HG03571 (cell line): Measurements from ENCODE around the gene PDCD10.

Experiments
- ATAC-seq: cut with Tn5 transposase; IDR thresholded peaks from one replicate; pipeline ENCODE4 v1.9.1; 2021; ENCODE audit not compliant: unreplicated experiment

PDCD10 gene

DNA sequence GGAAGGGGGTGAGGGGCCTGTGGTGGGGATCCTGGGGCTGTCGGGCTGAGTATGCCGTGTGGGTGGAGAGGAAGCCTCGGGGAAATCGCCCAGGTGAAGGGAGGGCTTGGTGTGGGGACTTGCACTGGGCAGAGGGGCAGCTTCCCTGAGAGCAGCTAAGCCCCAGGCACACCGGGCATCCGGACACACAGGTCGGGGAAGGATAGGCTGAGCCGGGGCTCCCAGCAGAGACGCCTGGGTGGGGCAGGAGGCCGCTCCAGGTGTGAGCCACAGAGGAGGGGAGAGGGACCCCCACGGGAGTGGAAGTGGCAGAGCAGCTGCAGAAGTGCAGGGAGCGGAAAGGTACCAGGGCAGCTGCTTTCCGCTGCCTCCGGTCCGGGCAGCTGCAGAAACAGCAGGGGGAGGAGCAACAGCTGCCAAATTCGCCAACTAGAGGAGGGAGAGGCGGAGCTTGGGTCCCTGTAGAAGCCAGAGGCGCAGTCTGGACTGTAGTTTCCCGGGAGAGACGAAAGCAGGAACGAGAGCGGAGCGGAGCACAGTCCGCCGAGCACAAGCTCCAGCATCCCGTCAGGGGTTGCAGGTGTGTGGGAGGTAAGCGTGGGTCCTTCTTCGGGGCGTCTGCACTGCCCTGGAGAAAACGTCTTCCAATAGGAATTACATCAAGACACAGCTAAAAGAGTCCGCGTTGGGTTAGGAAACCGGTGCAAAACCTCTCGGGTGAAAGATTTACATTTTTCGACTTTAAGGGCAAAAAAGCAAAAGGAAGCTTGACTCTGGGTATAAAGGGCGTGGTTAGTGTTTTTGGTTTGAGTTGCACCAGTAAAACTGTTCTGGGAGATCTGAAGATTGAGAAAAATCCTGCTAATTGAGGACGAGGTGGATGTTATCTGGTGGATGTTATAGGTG lies 794 bp upstream of the PDCD10 start, which contains the start of gene SERPINI1:
Gene SERPINI1 (plus strand): TSS at position 489 of the 906 bp plus-strand sequence. CDS start 53,408 bp downstream, outside the sequence.
- ATAC-seq: peak; percentile 56

DNA sequence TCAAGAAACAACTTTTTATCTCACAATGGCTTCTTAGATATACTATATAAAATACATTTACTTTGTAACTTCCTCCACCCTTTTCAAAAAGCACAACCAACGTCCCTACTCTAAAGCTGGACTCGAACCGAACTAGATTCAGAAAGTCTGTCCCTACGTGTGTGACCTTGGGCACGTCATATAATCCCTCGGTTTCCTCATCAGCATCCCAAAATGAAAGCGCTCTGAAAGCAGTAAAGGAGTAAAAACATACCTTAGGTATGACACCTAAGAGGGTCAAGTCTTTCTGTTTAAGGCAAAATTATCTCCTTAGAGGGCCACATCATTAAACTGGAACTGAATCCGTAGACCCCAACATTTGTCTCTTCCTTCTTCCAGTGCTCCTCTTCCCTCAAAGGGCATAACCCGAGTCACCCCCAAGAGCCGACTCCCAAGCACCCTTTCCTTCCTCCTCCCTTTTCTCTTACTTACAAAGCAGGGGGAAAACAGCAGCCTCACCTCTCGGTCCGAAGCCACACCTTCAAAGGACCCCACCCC lies 663 bp downstream of the PDCD10 start:
- no peak for ATAC-seq

DNA sequence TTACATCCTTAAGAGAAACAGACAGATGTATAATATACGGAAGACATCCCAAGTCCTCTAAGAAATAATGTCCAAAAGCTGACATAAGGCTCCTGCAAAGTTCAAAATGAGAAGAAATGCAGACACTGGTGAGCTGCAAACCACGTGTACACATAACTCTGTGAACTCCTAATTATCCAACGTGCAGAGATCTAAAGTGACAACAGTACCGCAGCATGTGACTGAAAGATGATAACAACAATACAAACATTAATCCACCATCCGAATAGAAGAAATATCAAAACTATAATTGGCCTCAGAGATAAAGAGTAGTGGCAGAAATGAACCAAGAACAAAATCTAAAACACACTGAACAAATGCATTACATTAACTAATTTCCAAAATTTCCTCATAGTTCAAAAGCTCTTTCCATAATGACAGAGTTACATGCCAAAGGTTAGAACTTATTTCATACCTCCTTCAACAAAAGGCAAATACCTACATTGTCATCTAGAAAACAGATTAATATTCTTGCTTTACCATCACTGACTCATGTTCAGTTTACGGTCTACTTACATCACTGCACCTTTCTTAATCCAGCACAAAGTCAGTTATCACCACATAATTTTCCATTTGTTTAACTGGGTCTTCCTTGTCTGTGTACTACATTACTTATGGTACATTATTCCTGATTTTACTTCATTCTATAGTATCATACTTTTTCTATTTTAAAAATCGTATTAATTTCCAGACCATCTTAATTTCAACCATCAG lies 2.2 kb downstream of the PDCD10 start:
- ATAC-seq: no peak

DNA sequence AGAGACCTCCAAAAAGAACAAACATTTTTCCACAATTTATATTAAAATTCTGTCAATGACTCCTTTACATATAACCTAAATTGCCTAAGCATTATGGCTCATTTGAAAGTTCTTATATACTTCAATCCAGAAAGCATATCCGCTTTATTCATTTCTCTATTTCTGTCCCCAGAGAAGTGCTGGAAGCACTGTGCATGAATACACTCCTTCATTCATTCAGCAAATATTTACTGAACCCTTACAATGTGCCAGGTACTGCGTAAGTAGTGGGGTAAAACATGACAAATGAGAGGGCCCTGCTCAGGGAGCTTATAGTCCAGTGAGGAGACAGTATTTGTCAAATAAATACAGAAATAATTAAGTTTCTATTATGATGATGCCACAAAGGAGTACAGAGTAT lies 3.3 kb downstream of the PDCD10 start:
- no peak for ATAC-seq

DNA sequence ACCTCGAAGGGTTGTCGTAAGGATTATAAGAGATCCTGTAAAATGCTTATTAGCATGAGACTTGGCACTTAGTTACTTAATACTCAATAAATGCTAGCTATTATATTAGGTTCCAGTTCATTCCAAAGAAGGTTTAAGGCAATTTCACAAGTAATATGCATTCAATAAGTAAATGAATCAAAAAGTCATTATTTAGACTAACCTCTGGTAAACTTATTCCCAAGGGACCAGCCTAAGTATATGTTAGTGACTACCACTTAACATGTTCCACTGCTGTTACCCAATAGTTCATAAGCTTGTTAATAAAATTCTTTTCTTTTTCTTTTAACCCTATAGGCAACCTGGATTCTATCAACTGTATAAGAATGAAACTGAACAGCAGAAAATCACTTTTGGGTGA lies 5.1 kb downstream of the PDCD10 start:
- ATAC-seq: no peak

DNA sequence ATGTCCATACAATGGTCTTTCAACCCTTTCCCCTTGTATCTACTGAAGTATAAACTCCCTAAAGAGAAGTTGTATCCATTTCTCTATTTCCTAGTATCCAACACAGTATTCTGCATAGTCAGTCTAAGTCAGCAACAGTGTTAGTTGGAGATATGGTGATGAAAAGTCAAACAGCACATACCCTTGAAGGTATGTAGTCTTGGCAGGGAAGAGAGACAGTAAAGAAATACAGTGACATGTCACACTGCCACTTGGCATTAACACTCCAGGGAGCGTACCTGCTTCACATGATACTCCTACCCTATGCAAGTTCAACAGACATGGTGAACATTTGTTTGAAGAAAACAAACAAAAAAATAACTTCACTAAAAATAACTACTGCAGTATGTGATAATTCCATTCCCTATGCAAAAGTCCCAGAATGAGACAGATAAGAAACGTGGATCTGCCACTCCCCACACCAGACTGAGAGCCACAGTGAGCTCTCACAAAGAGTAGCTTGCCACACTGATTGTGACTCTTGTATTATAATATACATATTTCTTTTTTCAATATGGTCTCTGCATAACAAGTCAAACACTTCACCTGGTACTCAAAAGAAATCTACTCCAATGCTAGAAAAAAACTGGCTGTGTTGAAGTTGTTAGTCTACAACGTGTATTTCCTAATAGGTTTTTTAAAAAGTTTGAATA lies 5.9 kb downstream of the PDCD10 start:
- no peak for ATAC-seq

DNA sequence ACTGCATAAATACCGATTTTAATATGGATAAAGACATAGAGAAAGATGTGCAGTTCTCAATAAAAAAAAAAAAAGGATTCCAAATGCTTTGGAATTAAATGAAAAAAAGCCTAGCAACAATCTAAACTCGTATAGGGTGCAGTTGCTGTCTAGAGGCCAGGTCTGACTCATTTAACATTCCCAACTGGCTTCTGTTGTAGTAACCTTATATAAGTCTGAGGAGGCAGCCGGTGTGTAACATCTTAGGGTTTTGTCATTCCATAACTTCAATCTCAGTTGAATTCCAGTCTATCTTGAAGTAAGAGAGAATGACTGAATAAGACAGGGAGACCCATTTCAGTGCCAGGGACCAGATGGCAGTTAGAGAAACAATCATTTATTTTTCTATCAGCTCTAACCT lies 6.5 kb downstream of the PDCD10 start:
- ATAC-seq: no peak

DNA sequence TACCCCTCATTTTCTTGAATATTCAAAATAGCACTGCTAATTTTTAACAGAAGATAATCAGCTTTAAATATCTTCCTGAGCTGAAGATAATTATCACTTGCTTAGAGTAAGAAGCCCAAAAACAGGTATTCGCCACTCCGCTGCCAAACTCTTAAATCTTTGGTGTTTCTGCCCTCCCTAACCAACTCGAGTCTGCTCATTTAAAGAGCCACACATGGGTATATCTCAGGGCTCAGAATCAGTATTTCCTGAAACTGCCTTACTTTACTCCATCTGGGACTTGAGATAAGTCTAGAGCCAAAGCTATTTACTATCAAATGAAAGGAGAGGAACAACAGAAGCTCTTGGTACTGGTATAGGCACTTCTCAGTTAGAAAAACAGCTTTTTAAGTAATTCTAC lies 10.8 kb downstream of the PDCD10 start:
- ATAC-seq: no peak

DNA sequence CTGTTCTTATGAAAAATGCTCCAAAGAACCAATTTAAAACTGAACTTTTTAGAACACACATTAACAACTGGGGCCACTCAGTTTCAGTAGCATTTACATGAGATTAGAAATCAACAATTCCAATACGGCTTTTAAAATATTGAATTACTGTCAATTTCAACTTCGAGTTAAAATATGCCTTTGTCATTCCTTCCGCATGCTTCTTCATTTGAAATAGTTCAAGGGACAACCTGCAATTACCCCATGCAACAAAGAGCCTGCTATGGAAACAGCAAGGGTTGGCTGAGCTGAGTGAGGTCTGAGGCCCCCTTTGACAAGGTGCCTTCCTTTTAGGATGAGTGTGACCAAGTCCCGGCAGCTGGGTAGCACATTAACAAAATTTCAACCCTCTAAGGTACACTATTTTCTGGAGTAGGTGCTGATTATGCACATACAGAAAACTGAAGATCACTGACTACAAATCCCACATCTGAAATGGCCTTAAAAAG lies 11.6 kb downstream of the PDCD10 start:
- no peak for ATAC-seq

DNA sequence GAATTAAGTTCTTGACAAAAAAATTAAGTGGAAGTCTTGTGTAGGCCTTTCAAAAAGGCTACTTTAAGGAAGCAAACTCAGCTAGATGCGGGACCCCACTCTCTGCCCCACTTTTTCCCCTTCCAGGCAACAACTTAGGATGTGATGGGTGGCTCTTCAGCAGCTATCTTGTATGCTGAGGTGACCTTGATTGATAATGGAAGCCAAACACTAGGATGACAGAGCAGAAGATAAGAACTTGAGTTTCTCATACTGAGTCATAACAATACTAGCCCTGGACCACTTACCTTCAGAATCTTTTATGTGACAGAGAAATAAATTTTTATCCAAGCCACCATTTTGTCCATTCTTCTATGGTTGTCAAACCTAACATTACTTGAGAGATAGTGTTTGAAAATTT lies 16.1 kb downstream of the PDCD10 start:
- no peak for ATAC-seq

DNA sequence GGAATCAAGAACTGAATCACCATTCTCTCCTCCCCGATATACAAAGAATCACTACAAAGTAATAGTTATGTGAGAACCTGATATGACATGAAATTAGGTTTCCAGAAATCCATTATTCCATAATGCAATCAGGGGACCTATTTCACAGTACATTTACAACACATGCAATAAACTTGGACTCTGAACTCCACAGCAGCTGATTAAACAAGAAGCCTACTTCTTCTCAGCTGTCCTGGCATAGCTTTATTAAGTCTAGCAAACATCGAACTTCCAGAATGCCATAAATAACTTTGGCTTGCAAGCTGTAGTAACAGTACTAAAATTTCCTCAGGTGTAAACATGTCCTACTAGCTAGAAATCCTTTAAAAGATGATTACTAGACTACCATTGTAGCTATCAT lies 17.8 kb downstream of the PDCD10 start:
- ATAC-seq: no peak

DNA sequence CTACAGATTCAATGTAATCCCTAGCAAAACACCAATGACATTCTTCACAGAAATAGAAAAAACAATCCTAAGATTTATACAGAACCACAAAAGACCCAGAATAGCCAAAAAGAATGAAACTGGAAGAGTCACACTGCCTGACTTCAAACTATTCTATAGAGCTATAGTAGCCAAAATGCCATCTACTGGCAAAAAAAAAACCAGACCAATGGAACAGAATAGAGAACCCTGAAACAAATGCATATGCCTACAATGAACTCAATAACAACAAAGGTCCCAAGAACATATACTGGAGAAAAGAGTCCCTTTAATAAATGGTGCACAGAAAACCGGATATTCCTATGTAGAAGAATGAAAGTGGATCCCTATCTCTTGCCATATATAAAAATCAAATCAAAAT lies 19.8 kb downstream of the PDCD10 start:
- ATAC-seq: no peak

DNA sequence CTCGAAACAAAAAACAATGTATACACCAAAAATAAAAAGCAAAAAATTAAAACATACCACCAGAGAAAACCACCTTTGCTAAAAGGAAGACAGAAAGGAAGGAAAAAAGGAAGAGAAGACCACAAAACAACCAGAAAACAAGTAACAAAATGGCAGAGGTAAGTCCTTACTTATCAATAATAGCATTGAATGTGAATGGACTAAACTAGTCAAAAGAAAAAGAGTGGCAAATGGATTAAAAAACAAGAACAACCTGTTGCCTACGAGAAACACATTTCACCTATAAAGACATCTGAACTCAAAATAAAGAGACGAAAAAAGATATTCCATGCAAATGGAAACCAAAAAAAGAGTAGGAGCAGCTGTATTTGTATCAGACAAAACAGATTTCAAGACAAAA lies 22.2 kb downstream of the PDCD10 start:
- ATAC-seq: no peak

DNA sequence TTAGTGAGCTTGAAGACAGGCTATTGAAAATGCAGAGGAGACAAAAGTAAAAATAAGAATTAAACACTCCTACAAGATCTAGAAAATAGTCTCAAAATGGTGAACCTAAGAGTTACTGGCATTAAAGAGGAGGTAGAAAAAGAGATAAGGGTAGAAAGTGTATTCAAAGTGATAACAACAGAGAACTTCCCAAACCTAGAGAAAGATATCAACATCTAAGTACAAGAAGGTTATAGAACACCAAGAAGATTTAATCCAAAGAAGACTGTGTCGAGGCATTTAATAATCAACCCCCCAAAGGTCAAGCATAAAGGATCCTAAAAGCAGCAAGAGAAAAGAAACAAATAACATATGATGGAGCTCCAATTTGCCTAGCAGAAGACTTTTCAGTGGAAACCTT lies 23.3 kb downstream of the PDCD10 start:
- ATAC-seq: no peak

DNA sequence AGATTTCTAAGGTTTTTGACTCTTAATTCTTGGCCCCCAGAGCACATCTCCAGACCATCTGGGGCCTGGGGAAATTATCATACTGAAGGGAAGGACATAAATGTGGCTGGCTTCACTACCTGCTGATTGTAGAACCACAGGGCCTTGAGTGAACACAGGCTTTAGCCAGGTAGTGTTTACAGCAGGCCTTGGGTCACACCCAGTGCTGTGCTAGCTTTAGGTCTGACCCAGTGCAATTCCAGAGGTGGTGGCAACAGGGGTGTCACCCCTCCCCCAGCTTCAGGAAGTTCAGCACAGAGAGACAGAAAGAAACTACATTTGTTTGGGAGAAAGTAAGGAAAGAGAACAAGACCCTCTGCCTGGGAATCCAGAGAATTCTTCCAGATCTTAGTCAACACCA lies 24.1 kb downstream of the PDCD10 start:
- no peak for ATAC-seq

DNA sequence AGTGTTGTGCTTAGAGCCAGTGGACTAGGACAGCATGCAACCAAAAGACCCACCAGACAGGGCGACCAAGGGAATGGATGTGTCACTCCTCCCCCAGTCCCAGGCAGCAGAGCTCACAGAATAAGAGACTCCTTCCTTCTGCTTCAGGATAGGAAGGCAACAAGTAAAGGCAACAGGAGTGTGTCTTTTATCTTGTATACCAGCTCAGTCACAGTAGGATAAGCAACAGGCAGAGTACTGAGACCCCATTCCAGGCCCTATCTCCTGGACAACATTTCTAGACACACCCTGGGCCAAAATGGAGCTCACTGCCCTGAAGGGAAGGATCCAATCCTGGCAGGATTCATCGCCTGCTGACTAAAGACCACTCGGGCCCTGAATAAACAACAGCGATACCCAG lies 25.0 kb downstream of the PDCD10 start:
- ATAC-seq: no peak

DNA sequence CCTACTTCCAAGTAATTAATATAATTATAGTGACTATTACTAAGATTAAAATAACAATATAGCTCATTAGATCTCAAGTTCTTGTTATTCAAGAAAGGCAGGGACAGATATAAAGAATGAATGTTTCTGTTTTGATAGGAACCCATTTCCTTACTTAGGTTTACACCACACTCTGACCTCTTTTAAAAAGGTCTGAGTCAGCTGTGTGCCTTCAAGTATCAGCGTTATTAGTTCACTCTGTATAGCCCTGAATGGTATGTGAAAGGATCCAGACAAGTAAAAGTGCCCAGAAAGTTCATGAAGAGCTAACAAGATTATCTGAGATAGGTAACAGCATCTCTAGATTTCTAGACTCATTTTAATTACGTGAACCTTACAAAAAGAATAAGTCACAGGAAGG lies 28.9 kb downstream of the PDCD10 start:
- no peak for ATAC-seq

DNA sequence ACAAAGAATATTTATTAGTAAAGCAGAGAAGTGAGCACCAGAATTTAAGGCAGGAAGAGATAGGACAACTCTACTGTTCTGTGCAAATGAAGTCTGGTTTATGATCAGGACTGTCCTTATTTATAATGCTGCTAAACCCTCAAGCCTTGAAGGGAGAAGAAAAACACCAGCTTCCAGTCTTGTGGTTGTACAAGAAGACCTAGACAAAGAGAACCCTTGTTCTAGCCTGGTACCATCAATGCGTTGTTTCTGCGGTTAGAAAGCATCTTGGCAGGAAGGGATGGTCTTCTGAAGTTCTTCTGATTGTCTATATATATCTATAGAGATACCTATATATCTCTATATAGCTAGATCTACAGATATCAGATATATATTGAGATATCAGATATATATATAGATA lies 33.8 kb downstream of the PDCD10 start:
- no peak for ATAC-seq

DNA sequence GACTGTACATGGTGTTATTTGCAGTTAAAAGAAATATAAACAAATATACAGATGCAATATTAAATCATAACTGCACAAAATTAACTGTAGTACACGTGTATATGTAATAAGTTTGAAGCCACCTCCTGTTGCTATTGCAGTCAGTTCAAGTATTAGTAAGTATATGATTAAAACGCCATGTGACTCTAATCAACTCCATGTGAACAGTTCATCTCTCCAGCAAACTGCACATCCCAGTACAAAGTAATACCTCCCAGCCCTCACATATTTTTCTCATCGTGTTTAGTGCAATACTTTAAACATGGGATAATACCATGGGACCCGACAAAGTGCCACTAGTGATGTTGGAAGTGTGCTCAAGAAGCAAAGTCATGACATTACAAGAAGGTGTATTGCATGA lies 34.6 kb downstream of the PDCD10 start:
- no peak for ATAC-seq

DNA sequence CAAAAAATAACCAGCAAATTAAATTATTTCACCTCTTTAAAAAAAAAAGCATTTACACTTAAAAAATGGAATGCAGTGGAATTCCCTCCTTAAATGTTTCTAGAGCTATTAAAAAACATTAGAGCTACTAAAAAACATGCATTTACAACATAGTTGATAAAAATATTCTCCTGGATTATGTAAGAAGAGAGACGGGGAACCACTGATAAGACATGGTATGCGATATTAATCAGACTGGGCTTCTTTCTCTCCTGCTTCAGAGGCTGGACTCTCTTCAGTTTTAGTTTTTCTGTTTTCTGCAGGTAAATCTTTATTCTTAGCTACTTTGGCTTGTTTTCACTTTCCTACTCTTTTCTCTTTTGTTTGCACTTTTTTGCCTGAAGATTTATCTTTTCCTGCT lies 40.6 kb downstream of the PDCD10 start:
- no peak for ATAC-seq

DNA sequence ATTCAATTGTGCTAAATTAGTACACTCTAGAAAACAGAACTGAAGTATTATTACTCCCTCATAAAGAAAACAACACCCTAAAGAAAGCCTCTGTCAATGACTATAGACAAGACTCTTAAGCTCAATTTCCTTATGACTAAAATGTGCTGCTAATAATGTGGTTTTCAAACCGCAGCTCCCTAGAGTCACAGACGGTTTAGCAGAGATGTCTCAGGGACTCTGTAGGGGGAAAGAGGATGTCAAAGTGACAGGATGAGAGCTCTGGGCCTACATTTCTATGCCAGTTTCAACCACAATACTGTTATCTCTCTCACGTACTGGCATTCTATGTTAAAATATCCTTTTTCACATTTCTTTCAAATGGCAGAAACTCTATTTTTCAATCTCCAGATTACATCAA lies 43.3 kb downstream of the PDCD10 start:
- peak; percentile 100 for ATAC-seq
